Erythroblast (primary cell): ENCODE data around the gene CUX1.
"Not testable (repeated sequence)": the region's sequence is repeated elsewhere in the genome, so short reads cannot be mapped to it uniquely, and the experiment has no call there.

Experiments
- DNase-seq, 2 experiments: peaks; one replicate each; lab custom pipeline; 2025; lab: John Stamatoyannopoulos, UW
- GATA1 ChIP-seq: IDR thresholded peaks from 2 replicates; pipeline ENCODE4 v1.6.1; 2011; ENCODE audit warnings: low read depth, mild to moderate bottlenecking, control low read depth, low read length, moderate library complexity
- POLR2A ChIP-seq: IDR thresholded peaks from 2 replicates; pipeline ENCODE4 v1.6.1; 2011; ENCODE audit warnings: mild to moderate bottlenecking, low read length

Gene CUX1

GRCh38 chr7:102024769-102025391 lies 207.5 kb downstream of the CUX1 start:
- no peak for DNase-seq
- TF ChIP-seq POLR2A (no peak), GATA1 (no peak)

- not testable (repeated sequence) for DNase-seq
Observed at GRCh38 chr7:102025777-102026176, 208.4 kb downstream of the CUX1 start.

- DNase-seq = no peak
- TF ChIP-seq POLR2A = no peak
- TF ChIP-seq GATA1 = no peak
Observed at GRCh38 chr7:102028206-102028826, 210.9 kb downstream of the CUX1 start.

- TF ChIP-seq POLR2A (no peak), GATA1 (no peak)
- no peak for DNase-seq
Observed at GRCh38 chr7:102029616-102030015, 212.2 kb downstream of the CUX1 start.

GRCh38 chr7:102030696-102031095 lies 213.3 kb downstream of the CUX1 start:
- no peak for DNase-seq
- no peak for TF ChIP-seq POLR2A
- TF ChIP-seq GATA1 = no peak

GRCh38 chr7:102036958-102037357 lies 219.5 kb downstream of the CUX1 start:
- no peak for DNase-seq
- no peak for TF ChIP-seq POLR2A
- no peak for TF ChIP-seq GATA1

GRCh38 chr7:102039706-102040105 lies 222.3 kb downstream of the CUX1 start:
- no peak for DNase-seq
- TF ChIP-seq GATA1 (no peak), POLR2A (no peak)

- no peak for DNase-seq
- TF ChIP-seq POLR2A = no peak
Observed at GRCh38 chr7:102040569-102040968, 223.1 kb downstream of the CUX1 start.

- no peak for DNase-seq
- TF ChIP-seq POLR2A (no peak), GATA1 (no peak)
Observed at GRCh38 chr7:102042016-102042656, 224.7 kb downstream of the CUX1 start.

- DNase-seq = not testable (repeated sequence)
Observed at GRCh38 chr7:102042796-102043195, 225.4 kb downstream of the CUX1 start.

- TF ChIP-seq GATA1 (no peak), POLR2A (no peak)
- no peak for DNase-seq
Observed at GRCh38 chr7:102044641-102044983, 227.2 kb downstream of the CUX1 start.

- DNase-seq = no peak
- no peak for TF ChIP-seq GATA1
- no peak for TF ChIP-seq POLR2A
Observed at GRCh38 chr7:102044984-102045673, 227.7 kb downstream of the CUX1 start.

GRCh38 chr7:102045681-102046372 lies 228.4 kb downstream of the CUX1 start:
- TF ChIP-seq GATA1 = no peak
- TF ChIP-seq POLR2A = no peak
- DNase-seq = no peak

GRCh38 chr7:102046373-102047117 lies 229.1 kb downstream of the CUX1 start:
- DNase-seq = no peak
- no peak for TF ChIP-seq GATA1
- TF ChIP-seq POLR2A = no peak
